Measurements from ENCODE around the gene WDR88. TPM values are rescaled to one million over a fixed set of nuclear protein-coding genes. Genes with fewer than 3 reads are reported as not detected.
"Not testable (repeated sequence)": the region's sequence is repeated elsewhere in the genome, so short reads cannot be mapped to it uniquely, and the experiment has no call there.

WDR88 gene
- total RNA-seq, 1 donor from 2014 or later = not detected

DNA sequence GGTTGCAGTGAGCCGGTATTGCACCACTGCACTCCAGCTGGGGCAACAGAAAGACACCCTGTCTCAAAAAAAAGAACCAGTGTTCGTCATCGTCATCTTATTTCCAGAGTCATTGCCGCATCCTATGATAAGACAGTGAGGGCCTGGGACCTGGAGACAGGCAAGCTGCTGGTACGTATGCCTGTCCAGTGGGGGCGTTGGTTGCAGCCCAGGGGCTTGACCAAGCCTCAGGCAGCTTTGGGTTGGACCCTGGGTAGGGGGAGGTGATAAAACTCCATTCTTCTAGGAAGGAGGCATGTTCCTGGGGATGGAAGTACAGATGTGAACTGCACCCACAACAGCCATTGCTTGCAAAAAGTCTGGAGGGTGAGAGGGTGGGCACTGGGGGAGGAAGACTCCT is 15.6 kb downstream of the WDR88 start:
- no peaks in the 10 kb centered on the region for H3K27me3 ChIP-seq (ENCODE audit: control insufficient read depth, insufficient read depth, low read length)
- DNase-seq (ENCODE audit: low read depth) (no peak), FAIRE-seq (no peak)
- no peak overlapping the region for H3K4me3 ChIP-seq (ENCODE audit: low read depth, low read length)
- H3K36me3 ChIP-seq (ENCODE audit: control insufficient read depth, insufficient read depth, low read length) = no peaks in the 10 kb centered on the region
- TF ChIP-seq, protein P1, sequence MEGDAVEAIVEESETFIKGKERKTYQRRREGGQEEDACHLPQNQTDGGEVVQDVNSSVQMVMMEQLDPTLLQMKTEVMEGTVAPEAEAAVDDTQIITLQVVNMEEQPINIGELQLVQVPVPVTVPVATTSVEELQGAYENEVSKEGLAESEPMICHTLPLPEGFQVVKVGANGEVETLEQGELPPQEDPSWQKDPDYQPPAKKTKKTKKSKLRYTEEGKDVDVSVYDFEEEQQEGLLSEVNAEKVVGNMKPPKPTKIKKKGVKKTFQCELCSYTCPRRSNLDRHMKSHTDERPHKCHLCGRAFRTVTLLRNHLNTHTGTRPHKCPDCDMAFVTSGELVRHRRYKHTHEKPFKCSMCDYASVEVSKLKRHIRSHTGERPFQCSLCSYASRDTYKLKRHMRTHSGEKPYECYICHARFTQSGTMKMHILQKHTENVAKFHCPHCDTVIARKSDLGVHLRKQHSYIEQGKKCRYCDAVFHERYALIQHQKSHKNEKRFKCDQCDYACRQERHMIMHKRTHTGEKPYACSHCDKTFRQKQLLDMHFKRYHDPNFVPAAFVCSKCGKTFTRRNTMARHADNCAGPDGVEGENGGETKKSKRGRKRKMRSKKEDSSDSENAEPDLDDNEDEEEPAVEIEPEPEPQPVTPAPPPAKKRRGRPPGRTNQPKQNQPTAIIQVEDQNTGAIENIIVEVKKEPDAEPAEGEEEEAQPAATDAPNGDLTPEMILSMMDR (IDR thresholded peaks at IDR 0.05; ENCODE audit: insufficient read depth, low read length, severe bottlenecking) = no peak

DNA sequence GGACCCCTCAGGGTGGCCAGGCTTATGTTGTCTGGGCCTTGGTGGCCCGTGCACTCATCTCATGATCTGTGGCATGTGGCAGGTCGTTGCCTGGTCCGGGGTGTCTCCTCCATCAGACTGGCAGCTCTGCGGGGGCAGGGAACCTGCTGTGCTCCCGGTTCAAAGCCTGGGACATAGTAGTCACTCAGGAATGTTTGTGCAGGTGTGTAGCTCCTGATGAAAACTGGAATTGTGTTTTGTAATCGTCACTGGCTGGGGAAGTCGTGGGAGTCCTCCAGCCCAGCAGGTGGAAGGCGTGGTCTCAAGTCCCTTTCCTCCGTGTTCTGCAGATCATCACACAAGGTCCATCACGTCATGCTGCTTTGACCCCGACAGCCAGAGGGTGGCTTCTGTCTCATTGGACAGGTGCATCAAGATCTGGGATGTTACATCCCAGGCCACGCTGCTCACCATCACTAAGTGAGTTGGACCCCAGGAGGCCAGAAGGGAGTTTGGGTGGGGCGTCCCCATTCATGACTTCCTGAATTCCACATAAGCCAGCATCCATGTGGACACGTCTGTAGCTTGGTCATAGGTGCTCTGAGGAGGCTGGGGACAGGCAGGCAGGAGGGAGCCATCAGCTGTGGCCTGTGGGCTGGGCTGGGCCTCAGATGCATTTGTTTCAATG is 19.1 kb downstream of the WDR88 start:
- no peak for FAIRE-seq
- no peak for DNase-seq (ENCODE audit: low read depth)

DNA sequence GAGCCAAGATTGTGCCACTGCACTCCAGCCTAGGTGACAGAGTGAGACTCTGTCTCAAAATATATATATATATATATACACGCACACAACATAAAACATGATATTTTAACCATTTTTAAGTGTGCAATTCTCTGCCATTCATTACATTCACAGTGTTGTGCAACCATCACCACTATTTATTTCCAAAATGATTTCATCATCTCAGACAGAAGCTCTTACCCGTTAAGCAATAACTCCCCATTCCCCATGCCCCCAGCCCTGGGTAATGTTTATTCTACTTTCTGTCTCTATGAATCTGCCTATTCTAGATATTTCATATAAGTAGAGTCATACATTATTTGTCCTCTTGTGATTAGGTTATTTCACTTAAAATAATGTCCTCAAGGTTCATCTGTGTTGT is 20.3 kb downstream of the WDR88 start:
- no peak for FAIRE-seq

More for the DNA sequence above, 19.1 kb downstream of the WDR88 start:
- no peak overlapping the region for H3K4me3 ChIP-seq (ENCODE audit: low read depth, low read length)
- no peaks in the 10 kb centered on the region for H3K27me3 ChIP-seq (ENCODE audit: control insufficient read depth, insufficient read depth, low read length)
- TF ChIP-seq, protein P1 (IDR thresholded peaks at IDR 0.05; ENCODE audit: insufficient read depth, low read length, severe bottlenecking) = no peak
- H3K36me3 ChIP-seq (ENCODE audit: control insufficient read depth, insufficient read depth, low read length) = no peaks in the 10 kb centered on the region

DNA sequence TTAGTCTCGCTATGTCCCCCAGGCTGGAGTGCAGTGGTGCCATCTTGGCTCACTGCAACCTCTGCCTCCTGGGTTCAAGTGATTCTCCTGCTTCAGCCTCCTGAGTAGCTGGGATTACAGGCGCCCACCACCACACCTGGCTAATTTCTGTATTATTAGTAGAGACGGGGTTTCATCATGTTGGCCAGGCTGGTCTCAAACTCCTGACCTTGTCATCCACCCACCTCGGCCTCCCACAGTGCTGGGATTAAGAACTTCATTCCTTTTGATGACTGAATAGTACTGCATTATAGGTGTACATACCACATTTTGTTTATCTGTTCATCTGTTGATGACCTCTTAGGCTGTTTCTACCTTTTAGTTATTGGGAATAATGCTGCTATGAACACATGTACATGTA is 20.7 kb downstream of the WDR88 start:
- not testable (repeated sequence) for H3K27me3 ChIP-seq (ENCODE audit: control insufficient read depth, insufficient read depth, low read length); H3K36me3 ChIP-seq (ENCODE audit: control insufficient read depth, insufficient read depth, low read length); H3K4me3 ChIP-seq (ENCODE audit: low read depth, low read length); DNase-seq (ENCODE audit: low read depth); FAIRE-seq

More for the DNA sequence above, 20.3 kb downstream of the WDR88 start:
- Histone ChIP-seq H3K27me3 (ENCODE audit: control insufficient read depth, insufficient read depth, low read length) (no peaks in the 10 kb centered on the region), H3K4me3 (ENCODE audit: low read depth, low read length) (no peak overlapping the region), H3K36me3 (ENCODE audit: control insufficient read depth, insufficient read depth, low read length) (no peaks in the 10 kb centered on the region)
- TF ChIP-seq, protein P1 (IDR thresholded peaks at IDR 0.05; ENCODE audit: insufficient read depth, low read length, severe bottlenecking) = no peak
- no peak for DNase-seq (ENCODE audit: low read depth)

DNA sequence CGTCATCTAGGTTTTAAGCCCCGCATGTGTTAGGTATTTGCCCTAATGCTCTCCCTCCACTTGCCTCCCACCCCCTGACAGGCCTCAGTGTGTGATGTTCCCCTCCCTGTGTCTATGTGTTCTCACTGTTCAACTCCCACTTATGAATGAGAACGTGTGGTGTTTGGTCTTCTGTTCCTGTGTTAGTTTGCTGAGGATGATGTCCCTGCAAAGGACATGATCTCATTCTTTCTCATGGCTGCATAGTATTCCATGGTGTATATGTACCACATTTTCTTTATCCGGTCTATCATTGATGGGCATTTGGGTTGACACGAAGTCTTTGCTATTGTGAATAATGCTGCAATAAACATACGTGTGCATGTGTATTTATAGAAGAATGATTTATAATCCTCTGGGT is 22.4 kb downstream of the WDR88 start:
- not testable (repeated sequence) for DNase-seq (ENCODE audit: low read depth); H3K36me3 ChIP-seq (ENCODE audit: control insufficient read depth, insufficient read depth, low read length); FAIRE-seq; H3K4me3 ChIP-seq (ENCODE audit: low read depth, low read length); H3K27me3 ChIP-seq (ENCODE audit: control insufficient read depth, insufficient read depth, low read length)

DNA sequence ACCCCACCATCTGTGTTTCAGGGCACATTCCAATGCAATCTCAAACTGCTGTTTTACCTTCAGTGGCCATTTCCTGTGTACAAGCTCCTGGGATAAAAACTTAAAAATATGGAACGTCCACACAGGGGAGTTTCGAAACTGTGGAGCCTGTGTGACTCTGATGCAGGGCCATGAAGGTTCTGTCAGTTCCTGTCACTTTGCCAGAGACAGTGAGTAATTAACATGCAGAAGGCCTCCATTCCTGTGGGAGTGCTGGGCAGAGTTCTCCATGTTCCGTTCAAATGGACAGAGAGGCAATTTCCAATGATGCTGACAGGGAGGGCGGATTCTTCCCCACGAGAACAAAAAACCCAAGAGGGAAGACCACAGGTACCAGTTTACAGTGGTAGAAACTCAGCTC is 24.4 kb downstream of the WDR88 start:
- TF ChIP-seq, protein P1 (IDR thresholded peaks at IDR 0.05; ENCODE audit: insufficient read depth, low read length, severe bottlenecking) = no peak
- FAIRE-seq (no peak), DNase-seq (ENCODE audit: low read depth) (peak; percentile 30)
- Histone ChIP-seq H3K4me3 (ENCODE audit: low read depth, low read length) (no peak overlapping the region), H3K36me3 (ENCODE audit: control insufficient read depth, insufficient read depth, low read length) (no peaks in the 10 kb centered on the region), H3K27me3 (ENCODE audit: control insufficient read depth, insufficient read depth, low read length) (no peaks in the 10 kb centered on the region)

DNA sequence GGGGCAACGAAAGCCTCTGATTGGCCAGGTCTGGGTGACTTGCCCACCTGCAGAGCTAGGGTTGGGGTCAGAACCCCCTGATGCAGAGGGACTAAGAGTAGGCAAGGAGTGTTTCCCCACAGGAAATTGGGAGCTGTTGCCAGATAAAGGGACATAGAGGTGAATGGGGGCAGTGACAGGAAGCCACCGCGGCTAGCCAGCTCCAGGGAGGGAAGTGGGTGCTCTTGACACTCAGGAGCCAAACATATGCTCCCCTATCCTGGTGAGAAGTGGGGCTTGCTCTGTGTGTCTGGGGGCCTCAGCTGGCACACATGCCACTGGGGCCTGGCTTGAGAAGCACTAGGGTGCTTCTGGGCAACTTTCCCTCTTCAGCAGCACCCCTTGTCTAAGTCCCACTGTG is 26.0 kb downstream of the WDR88 start:
- H3K36me3 ChIP-seq (ENCODE audit: control insufficient read depth, insufficient read depth, low read length) = no peaks in the 10 kb centered on the region
- DNase-seq (ENCODE audit: low read depth) (no peak), FAIRE-seq (no peak)
- TF ChIP-seq, protein P1 (IDR thresholded peaks at IDR 0.05; ENCODE audit: insufficient read depth, low read length, severe bottlenecking) = no peak
- no peaks in the 10 kb centered on the region for H3K27me3 ChIP-seq (ENCODE audit: control insufficient read depth, insufficient read depth, low read length)
- H3K4me3 ChIP-seq (ENCODE audit: low read depth, low read length) = no peak overlapping the region

All from bronchial epithelial cell (primary cell).